IPS DF 6.9 (cell line): ENCODE results near the gene TNNT1.

Source experiments
- DNase-seq: peaks from one replicate; pipeline ENCODE4 v3.0.0-alpha.2; 2013; ENCODE audit warnings: low read depth, low spot score
- H3K27ac ChIP-seq: one replicate; pipeline ENCODE4 v1.5.1; 2013; ENCODE audit warnings: low read length, control low read depth
- H3K27me3 ChIP-seq: 2 replicates; pipeline ENCODE4 v1.6.1; 2013; ENCODE audit warnings: mild to moderate bottlenecking, low read length; ENCODE audit not compliant: control insufficient read depth, insufficient read depth
- H3K36me3 ChIP-seq: 2 replicates; pipeline ENCODE4 v1.6.1; 2013; ENCODE audit warnings: low read length; ENCODE audit not compliant: control insufficient read depth, insufficient read depth
- H3K4me1 ChIP-seq: 2 replicates; pipeline ENCODE4 v1.6.1; 2013; ENCODE audit warnings: low read length; ENCODE audit not compliant: control insufficient read depth, insufficient read depth
- H3K4me3 ChIP-seq: 2 replicates; pipeline ENCODE4 v1.5.1; 2013; ENCODE audit warnings: mild to moderate bottlenecking, low read length
- H3K9me3 ChIP-seq: 2 replicates; pipeline ENCODE4 v1.6.1; 2013; ENCODE audit warnings: low read length, inconsistent platforms; ENCODE audit not compliant: control insufficient read depth, insufficient read depth
- WGBS: extraction: QIAGEN DNeasy Blood & Tissue Kit; methylation state at CpG from one replicate; pipeline ENCODE4 v1.1.7; 2013; ENCODE audit warnings: mixed read lengths, missing lambda C conversion rate; ENCODE audit not compliant: insufficient read length, insufficient coverage; 5-methylcytosine and 5-hydroxymethylcytosine counted together

Gene TNNT1

GRCh38 chr19:55097864-55098715 is 50.9 kb downstream of the TNNT1 start:
- H3K9me3 ChIP-seq, result no peaks in the 10 kb centered on the region
- no CpG with 5 or more reads among the region's 23 CpGs for WGBS
- H3K27ac ChIP-seq, result no peak overlapping the region
- no peak for DNase-seq
- H3K4me1 ChIP-seq, result peaks cover 1% of the 10 kb centered on the region; the same call in 1 of the 2 replicates
- H3K4me3 ChIP-seq, result no peak overlapping the region
- peaks cover 4% of the 10 kb centered on the region; the same call in 1 of the 2 replicates for H3K36me3 ChIP-seq
- no peaks in the 10 kb centered on the region for H3K27me3 ChIP-seq

DNA sequence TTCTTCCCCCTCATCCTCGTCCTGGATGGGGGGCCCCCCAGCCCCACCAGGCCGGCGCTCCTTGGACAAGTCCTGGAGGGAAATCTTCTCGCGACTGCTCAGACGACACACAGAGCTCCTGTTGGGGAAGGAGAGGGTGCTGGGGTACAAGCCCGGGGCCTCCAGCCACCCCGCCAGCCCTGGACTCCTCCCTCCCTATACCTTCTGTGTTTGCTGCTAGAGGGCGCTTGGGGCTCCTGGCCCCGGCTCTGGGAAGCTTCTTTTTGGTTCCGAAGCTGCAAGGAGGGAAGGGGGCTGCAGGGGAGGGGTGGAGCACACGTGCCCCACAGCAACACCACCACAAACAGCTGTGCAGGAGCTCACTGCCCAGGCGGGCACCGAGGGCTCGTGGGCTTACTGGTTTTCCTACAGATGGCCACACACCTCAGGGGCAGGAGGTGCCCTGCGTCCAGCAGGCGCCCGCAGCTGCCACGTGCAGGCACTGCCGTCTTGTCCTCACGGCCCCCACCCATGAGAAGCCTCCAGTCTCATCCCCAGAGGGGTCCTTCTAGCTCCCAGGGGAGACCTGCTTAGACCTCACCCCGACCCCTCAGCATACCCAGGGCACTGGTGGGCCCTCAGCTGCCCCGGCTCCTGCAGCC is 52.8 kb downstream of the TNNT1 start:
- no peak for DNase-seq
- H3K36me3 ChIP-seq, result peaks cover 4% of the 10 kb centered on the region; the same call in 1 of the 2 replicates

GRCh38 chr19:55095260-55096060 is 53.5 kb downstream of the TNNT1 start:
- Histone ChIP-seq H3K27ac (no peak overlapping the region), H3K27me3 (no peaks in the 10 kb centered on the region), H3K4me3 (no peak overlapping the region), H3K9me3 (no peaks in the 10 kb centered on the region), H3K4me1 (peaks cover 5% of the 10 kb centered on the region; the same call in 1 of the 2 replicates), H3K36me3 (peaks cover 4% of the 10 kb centered on the region; the same call in 1 of the 2 replicates)
- no CpG with 5 or more reads among the region's 23 CpGs for WGBS
- DNase-seq, result no peak

More for the DNA sequence above, 52.8 kb downstream of the TNNT1 start:
- no CpG with 5 or more reads among the region's 23 CpGs for WGBS
- no peaks in the 10 kb centered on the region for H3K27me3 ChIP-seq
- no peak overlapping the region for H3K4me3 ChIP-seq
- H3K9me3 ChIP-seq, result no peaks in the 10 kb centered on the region
- H3K27ac ChIP-seq, result no peak overlapping the region
- peaks cover 5% of the 10 kb centered on the region; the same call in 1 of the 2 replicates for H3K4me1 ChIP-seq

DNA sequence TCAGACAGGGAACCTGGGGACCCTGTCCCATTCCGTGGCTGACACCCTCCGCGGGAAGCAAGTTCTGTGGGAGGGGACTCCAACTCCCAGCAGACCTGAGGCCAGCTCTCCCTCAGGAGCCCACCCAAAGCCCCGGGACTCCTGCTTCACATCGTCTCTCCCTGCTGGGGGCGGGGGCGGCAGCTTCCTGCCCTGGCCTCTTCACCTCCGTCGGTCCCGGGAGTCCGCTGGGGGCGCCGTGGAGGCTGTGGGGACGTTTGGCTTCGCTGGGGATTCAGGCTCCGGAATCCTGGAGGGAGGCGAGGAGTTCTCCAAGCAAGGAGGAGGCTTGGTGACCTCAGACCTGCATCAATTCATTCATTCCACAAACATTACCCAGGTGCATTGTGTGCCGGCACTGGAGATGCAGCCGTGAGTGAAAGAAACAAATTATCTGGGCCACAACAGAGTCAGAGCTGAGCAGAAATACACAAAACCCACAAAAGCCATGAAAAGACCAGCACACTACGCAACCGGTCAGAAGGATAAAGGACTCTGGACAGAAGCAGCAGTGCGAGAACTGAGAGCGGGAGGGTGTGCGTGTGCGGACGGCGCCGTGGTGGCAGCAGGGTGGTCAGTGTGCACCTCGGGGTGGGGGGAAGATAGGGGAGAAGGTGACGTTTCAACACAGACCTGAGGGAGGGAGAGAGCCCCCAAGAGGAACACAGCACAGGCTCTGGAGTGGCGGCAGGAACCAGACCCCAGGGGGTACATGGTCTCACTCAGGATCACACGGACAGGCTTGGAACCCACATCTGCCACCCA is 54.3 kb downstream of the TNNT1 start:
- no peak for DNase-seq
- no peaks in the 10 kb centered on the region for H3K27me3 ChIP-seq
- no peak overlapping the region for H3K27ac ChIP-seq
- WGBS, result no CpG with 5 or more reads among the region's 32 CpGs
- H3K4me1 ChIP-seq, result peaks cover 5% of the 10 kb centered on the region; the same call in 1 of the 2 replicates
- H3K36me3 ChIP-seq, result peaks cover 4% of the 10 kb centered on the region; the same call in 1 of the 2 replicates
- no peaks in the 10 kb centered on the region for H3K9me3 ChIP-seq
- H3K4me3 ChIP-seq, result no peak overlapping the region

DNA sequence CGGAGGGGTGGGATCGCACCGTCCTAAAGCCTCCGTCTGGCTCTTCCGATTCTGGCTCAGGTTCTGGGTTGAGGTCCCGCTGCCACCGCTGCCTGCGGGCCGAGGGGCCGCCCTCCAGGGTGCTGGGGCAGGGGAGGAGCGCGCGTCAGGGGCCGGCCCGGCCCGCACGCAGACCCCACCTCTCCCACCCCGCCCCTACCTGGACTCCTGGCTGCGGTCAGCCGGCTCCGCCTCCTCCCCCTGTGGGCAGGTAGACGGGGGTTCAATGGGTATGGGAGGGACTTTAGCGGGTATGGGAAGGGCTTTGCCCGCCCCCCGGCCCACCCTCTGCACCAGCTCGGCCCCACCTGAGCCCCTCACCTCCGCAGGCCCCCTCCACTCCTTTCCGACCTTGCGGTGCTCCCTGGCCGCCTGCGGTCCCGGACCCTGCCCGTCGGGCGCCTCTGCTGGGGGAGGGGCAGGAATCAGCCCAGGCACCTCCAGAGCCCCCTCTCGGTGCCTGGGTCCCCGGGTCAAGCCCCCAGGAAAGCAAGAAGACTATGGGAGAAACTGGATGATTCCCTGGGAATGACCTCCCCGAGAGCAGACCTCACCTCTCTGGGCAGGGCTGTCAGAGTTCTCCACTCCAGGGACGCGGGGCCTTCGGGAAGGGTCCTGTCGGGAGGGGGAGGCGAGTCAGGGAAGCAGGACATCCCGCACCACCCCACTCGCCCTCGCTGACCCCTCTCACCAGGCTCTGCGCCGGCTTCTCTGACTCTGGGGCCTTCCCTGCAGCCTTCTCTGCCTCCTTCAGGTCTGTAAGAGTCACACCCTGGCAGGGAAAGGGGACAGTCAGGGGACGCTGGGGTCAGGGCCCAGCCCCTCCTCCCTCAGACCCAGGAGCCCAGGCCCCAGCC is 56.3 kb downstream of the TNNT1 start:
- no CpG with 5 or more reads among the region's 49 CpGs for WGBS
- Histone ChIP-seq H3K27me3 (no peaks in the 10 kb centered on the region), H3K9me3 (no peaks in the 10 kb centered on the region), H3K36me3 (peaks cover 4% of the 10 kb centered on the region; the same call in 1 of the 2 replicates), H3K27ac (no peak overlapping the region), H3K4me3 (peak overlapping the region; percentile 28; the same call in 1 of the 2 replicates), H3K4me1 (peaks cover 11% of the 10 kb centered on the region)
- DNase-seq, result no peak

GRCh38 chr19:55091955-55092354 is 57.1 kb downstream of the TNNT1 start:
- Histone ChIP-seq H3K36me3 (peaks cover 4% of the 10 kb centered on the region; the same call in 1 of the 2 replicates), H3K4me3 (peak overlapping the region; percentile 28; the same call in 1 of the 2 replicates), H3K4me1 (peaks cover 12% of the 10 kb centered on the region), H3K9me3 (no peaks in the 10 kb centered on the region), H3K27ac (no peak overlapping the region), H3K27me3 (no peaks in the 10 kb centered on the region)
- WGBS, result no CpG with 5 or more reads among the region's 27 CpGs
- DNase-seq, result no peak

DNA sequence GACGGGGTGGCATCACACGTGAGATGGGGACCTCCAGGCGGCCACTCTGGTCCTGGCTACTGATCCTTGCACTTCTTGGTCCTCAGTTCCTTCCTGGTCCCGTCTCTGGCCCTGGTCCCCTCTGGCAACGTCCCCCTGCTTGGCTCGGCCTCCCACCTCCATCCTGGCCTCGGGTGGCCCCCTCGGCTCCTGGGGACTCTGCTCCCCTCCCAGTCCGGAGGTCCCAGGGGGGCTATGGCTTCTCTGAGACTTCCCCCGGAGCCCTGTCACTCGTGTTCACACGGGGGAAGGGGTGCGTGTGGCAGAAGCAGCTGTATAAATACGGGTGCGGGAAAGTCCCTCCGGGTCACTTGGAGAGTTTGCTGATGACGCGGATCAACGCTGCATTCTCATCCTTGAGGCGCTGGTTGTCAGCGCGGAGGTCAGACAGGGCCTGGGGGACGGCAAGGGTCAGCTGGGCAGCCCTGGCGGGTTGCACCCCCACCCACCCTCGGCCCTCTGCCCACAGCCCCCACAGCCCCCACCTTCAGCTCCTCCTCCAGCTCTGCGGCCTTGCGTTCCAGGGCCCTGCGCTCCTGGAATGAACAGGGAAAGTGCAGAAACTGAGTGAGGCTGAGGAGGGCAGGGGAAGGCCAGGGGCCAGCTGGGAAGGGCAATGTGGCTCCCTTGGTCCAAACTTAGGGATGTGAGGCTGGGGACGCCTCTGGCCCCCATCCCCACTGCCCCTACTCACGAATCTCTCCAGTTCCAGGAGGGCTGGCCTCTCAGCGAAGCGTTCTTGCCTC is 57.7 kb downstream of the TNNT1 start:
- DNase-seq, result no peak
- Histone ChIP-seq H3K27me3 (no peaks in the 10 kb centered on the region), H3K9me3 (no peaks in the 10 kb centered on the region), H3K4me1 (peaks cover 12% of the 10 kb centered on the region), H3K27ac (no peak overlapping the region), H3K36me3 (peaks cover 4% of the 10 kb centered on the region; the same call in 1 of the 2 replicates), H3K4me3 (no peak overlapping the region)
- no CpG with 5 or more reads among the region's 32 CpGs for WGBS

DNA sequence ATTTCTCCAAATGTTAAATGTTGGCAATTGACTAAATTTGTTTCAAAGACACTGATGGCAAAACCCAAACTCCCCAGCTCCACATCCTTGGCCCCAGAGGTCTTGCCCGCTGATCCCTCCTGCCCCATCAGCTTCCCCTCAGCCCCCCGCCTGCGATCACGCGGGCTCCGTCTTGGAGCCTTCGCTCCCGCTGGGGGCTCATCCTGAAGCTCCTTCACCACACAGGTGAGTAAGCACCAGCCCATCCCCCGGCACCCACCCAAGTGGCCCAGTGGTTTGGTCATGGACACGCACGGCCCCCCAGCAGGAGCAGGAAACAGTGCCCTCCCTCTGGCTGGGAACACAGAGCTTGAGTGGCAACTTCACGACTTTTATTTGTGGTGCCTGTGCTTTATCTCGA is 58.4 kb downstream of the TNNT1 start:
- H3K9me3 ChIP-seq, result no peaks in the 10 kb centered on the region
- no peak overlapping the region for H3K27ac ChIP-seq
- no CpG with 5 or more reads among the region's 13 CpGs for WGBS
- peaks cover 14% of the 10 kb centered on the region for H3K4me1 ChIP-seq
- H3K4me3 ChIP-seq, result no peak overlapping the region
- H3K36me3 ChIP-seq, result 0 out of 2 replicates have a peak, but pooled peaks cover 4% of the 10 kb centered on the region
- H3K27me3 ChIP-seq, result peaks cover 4% of the 10 kb centered on the region
- DNase-seq, result no peak
